Epithelial cell of umbilical artery (primary cell): Measurements from ENCODE around the gene COL17A1. TPM values are rescaled to one million over a fixed set of nuclear protein-coding genes. Genes with fewer than 3 reads are reported as not detected.

Experiments
- total RNA-seq: library from RNA; depleted of rRNA; stranded (reverse); fragments of >200 nt; gene quantifications from 2 replicates; pipeline ENCODE4 v1.2.3, GENCODE V29; 2014

The COL17A1 gene
- total RNA-seq: 0.65 and 1.4 TPM in 2 replicates

GRCh38 chr10:104085801-104086400 lies at the start of gene COL17A1:
TSS of gene COL17A1 (minus strand) at chr10:104085880. CDS start at chr10:104080673, 5,207 bp downstream.

GRCh38 chr10:104121485-104122224 lies 36.0 kb upstream of the COL17A1 start, which contains the start of gene SFR1:
TSS of gene SFR1 (plus strand) at chr10:104122171. CDS start at chr10:104122184, 13 bp downstream.

Other genes starting within 250 kb of the COL17A1 start
- gene SH3PXD2A, start 230.3 kb downstream of the COL17A1 start, total RNA-seq: 2.1 and 2.3 TPM in 2 replicates
- 34.8 and 35.4 TPM in 2 replicates for gene STN1, start 167.7 kb downstream of the COL17A1 start, total RNA-seq
- 53.6 and 55.9 TPM in 2 replicates for gene SLK, start 118.7 kb downstream of the COL17A1 start, total RNA-seq
- 12.0 and 16.4 TPM in 2 replicates for gene SFR1, start 36.3 kb upstream of the COL17A1 start, total RNA-seq
- under 0.01 TPM in 1 of 2 replicates, not detected in the other for gene CFAP43, start 146.5 kb upstream of the COL17A1 start, total RNA-seq
- 258 and 350 TPM in 2 replicates for gene GSTO1, start 169.0 kb upstream of the COL17A1 start, total RNA-seq
- gene GSTO2, start 183.3 kb upstream of the COL17A1 start, total RNA-seq: 0.32 and 0.91 TPM in 2 replicates